Spleen (tissue), 7 donors: ENCODE data around the gene NAMPT.

ENCODE experiments used
- POLR2A ChIP-seq, 3 donors: fragments of 450-650 bp; IDR thresholded peaks; one replicate each; pipeline ENCODE4 v1.5.1; 2017; ENCODE audit warnings: antibody characterized with exemption in 3 of 3, mild to moderate bottlenecking in 1 of 3
- POLR2AphosphoS5 ChIP-seq, 3 donors: sonication (generic); formaldehyde crosslinking; IDR thresholded peaks; one replicate each; pipeline ENCODE4 v1.5.1; 2017; ENCODE audit warnings: antibody characterized with exemption in 3 of 3
- TF ChIP-seq, protein P1 (sequence below), 11 experiments: fragments of 200-600 bp in 7 of 11; fragments of 450-650 bp in 4 of 11; sonication (generic) in 4 of 11; IDR thresholded peaks in 8 of 11; conservative IDR thresholded peaks in 3 of 11; 1 replicate in 7 of 11; 2 replicates in 4 of 11; pipeline versions ENCODE4 v1.4.0 to v1.8.0; 2016 to 2021; ENCODE audit warnings: antibody characterized with exemption in 11 of 11, inconsistent platforms in 4 of 11, mild to moderate bottlenecking in 1 of 11
- donor health status: DM: no; HTN: no; CAD: no; lungs with moderate emphysema.
- donor health status: DM: no; HTN: no; CAD: no.
- donor health status: DM: no; HTN: no; CAD: no.

DNA sequence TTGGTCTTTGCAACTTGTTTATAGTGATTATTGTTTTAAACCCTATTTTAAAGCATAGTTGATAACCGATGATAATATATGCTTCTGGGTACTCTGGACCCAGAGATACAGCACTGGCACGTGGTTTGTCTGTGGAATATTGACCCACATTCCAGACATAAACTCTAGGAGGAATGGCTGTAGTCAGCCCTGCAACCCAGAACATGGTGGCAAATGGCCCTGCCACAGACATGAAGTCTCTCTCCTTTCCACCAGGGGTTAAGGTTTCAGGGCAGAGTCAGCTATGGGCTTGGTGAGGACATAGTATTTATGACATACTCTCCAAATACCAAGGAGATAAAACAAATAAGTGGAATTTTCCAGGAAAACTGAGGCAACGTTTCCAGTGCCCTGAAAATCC is 83.6 kb downstream of the NAMPT start:
- TF ChIP-seq, protein P1, sequence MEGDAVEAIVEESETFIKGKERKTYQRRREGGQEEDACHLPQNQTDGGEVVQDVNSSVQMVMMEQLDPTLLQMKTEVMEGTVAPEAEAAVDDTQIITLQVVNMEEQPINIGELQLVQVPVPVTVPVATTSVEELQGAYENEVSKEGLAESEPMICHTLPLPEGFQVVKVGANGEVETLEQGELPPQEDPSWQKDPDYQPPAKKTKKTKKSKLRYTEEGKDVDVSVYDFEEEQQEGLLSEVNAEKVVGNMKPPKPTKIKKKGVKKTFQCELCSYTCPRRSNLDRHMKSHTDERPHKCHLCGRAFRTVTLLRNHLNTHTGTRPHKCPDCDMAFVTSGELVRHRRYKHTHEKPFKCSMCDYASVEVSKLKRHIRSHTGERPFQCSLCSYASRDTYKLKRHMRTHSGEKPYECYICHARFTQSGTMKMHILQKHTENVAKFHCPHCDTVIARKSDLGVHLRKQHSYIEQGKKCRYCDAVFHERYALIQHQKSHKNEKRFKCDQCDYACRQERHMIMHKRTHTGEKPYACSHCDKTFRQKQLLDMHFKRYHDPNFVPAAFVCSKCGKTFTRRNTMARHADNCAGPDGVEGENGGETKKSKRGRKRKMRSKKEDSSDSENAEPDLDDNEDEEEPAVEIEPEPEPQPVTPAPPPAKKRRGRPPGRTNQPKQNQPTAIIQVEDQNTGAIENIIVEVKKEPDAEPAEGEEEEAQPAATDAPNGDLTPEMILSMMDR (IDR thresholded peaks at IDR 0.05 in 8 of 11, conservative IDR thresholded peaks at IDR 0.05 in 3 of 11), result no peak
- TF ChIP-seq POLR2AphosphoS5 (IDR thresholded peaks at IDR 0.05) (no peak), POLR2A (IDR thresholded peaks at IDR 0.05) (no peak)
